CD14-positive monocyte (primary cell): ENCODE data around the gene F2R. TPM values are rescaled to one million over a fixed set of nuclear protein-coding genes. Genes with fewer than 3 reads are reported as not detected.
"Not testable (repeated sequence)": the region's sequence is repeated elsewhere in the genome, so short reads cannot be mapped to it uniquely, and the experiment has no call there.

Experiments
- DNase-seq, 3 donors: peaks; one replicate each; pipeline ENCODE4 v3.0.0-alpha.2; 2011 to 2022
- H2AFZ ChIP-seq: 2 replicates; pipeline ENCODE4 v1.6.0; 2012; ENCODE audit warnings: mild to moderate bottlenecking, low read depth, low read length, inconsistent platforms; ENCODE audit not compliant: insufficient read depth, poor library complexity, severe bottlenecking
- H3K27ac ChIP-seq, 2 donors: 1 replicate in 1 of 2; 2 replicates in 1 of 2; pipeline ENCODE4 v1.5.1; 2012 to 2013; ENCODE audit warnings: low read length in 2 of 2, control low read depth in 1 of 2, inconsistent platforms in 1 of 2, low read depth in 1 of 2, mild to moderate bottlenecking in 1 of 2
- H3K27me3 ChIP-seq, 2 donors: one replicate each; pipeline versions ENCODE4 v1.6.0 to v1.6.1; 2011 to 2013; ENCODE audit warnings: low read length in 2 of 2; ENCODE audit not compliant: control insufficient read depth in 2 of 2, insufficient read depth in 2 of 2
- H3K36me3 ChIP-seq, 2 donors: replicated peaks in 1 of 2; 1 replicate in 1 of 2; 2 replicates in 1 of 2; pipeline versions ENCODE4 v1.5.1 to v1.6.1; 2012 to 2013; ENCODE audit warnings: low read length in 2 of 2, control low read depth in 1 of 2, inconsistent platforms in 1 of 2, mild to moderate bottlenecking in 1 of 2; ENCODE audit not compliant: insufficient read depth in 2 of 2, control insufficient read depth in 1 of 2
- H3K4me1 ChIP-seq, 2 donors: 1 replicate in 1 of 2; 2 replicates in 1 of 2; pipeline versions ENCODE4 v1.5.1 to v1.6.1; 2012 to 2013; ENCODE audit warnings: low read length in 2 of 2, control low read depth in 1 of 2, inconsistent platforms in 1 of 2, mild to moderate bottlenecking in 1 of 2, moderate library complexity in 1 of 2; ENCODE audit not compliant: insufficient read depth in 2 of 2, control insufficient read depth in 1 of 2
- H3K4me2 ChIP-seq: replicated peaks from 2 replicates; pipeline ENCODE3; 2012; ENCODE audit warnings: low read length, moderate library complexity, mild to moderate bottlenecking; ENCODE audit not compliant: poor library complexity, severe bottlenecking; ENCODE audit errors: extremely low read depth
- H3K4me3 ChIP-seq, 3 experiments: fragments of 200-600 bp in 1 of 3; sonication (generic) in 1 of 3; replicated peaks in 1 of 3; 1 replicate in 2 of 3; 2 replicates in 1 of 3; pipeline ENCODE4 v1.5.1; 2011 to 2013; ENCODE audit warnings: low read length in 3 of 3, mild to moderate bottlenecking in 3 of 3, control low read depth in 2 of 3, low read depth in 2 of 3, inconsistent platforms in 1 of 3, moderate library complexity in 1 of 3
- H3K79me2 ChIP-seq: 2 replicates; pipeline ENCODE4 v1.6.0; 2012; ENCODE audit warnings: mild to moderate bottlenecking, control low read depth, inconsistent platforms, low read length, moderate library complexity; ENCODE audit not compliant: insufficient read depth
- H3K9ac ChIP-seq: 2 replicates; pipeline ENCODE4 v1.6.0; 2017; ENCODE audit warnings: low read length, mild to moderate bottlenecking; ENCODE audit not compliant: insufficient read depth, poor library complexity, severe bottlenecking
- H3K9me3 ChIP-seq, 2 donors: replicated peaks in 1 of 2; 1 replicate in 1 of 2; 2 replicates in 1 of 2; pipeline versions ENCODE4 v1.5.1 to v1.6.1; 2012 to 2013; ENCODE audit warnings: low read length in 2 of 2, control low read depth in 1 of 2; ENCODE audit not compliant: control insufficient read depth in 1 of 2, insufficient read depth in 1 of 2
- H4K20me1 ChIP-seq: 2 replicates; pipeline ENCODE4 v1.6.0; 2012; ENCODE audit warnings: mild to moderate bottlenecking, low read length, control low read depth, moderate library complexity; ENCODE audit not compliant: insufficient read depth
- H3K27ac Mint-ChIP-seq, 7 donors: one replicate each; pipeline ENCODE4 v1.8.0; 2020; ENCODE audit warnings: mild to moderate bottlenecking in 7 of 7, mixed read lengths in 7 of 7, moderate library complexity in 6 of 7, inconsistent platforms in 2 of 7
- H3K27me3 Mint-ChIP-seq, 3 donors: one replicate each; pipeline ENCODE4 v1.8.0; 2021 to 2022; ENCODE audit warnings: low read depth in 3 of 3, mild to moderate bottlenecking in 3 of 3, mixed read lengths in 3 of 3, moderate library complexity in 3 of 3, inconsistent platforms in 1 of 3
- H3K36me3 Mint-ChIP-seq, 2 donors: one replicate each; pipeline ENCODE4 v1.8.0; 2020; ENCODE audit warnings: mixed read lengths in 2 of 2, inconsistent platforms in 1 of 2, mild to moderate bottlenecking in 1 of 2
- H3K4me1 Mint-ChIP-seq: one replicate; pipeline ENCODE4 v1.8.0; 2020; ENCODE audit warnings: mild to moderate bottlenecking, mixed read lengths
- H3K4me3 Mint-ChIP-seq, 2 donors: one replicate each; pipeline ENCODE4 v1.8.0; 2020; ENCODE audit warnings: mild to moderate bottlenecking in 2 of 2, mixed read lengths in 2 of 2, moderate library complexity in 1 of 2
- H3K9me3 Mint-ChIP-seq, 7 donors: one replicate each; pipeline ENCODE4 v1.8.0; 2020 to 2022; ENCODE audit warnings: mixed read lengths in 7 of 7, mild to moderate bottlenecking in 6 of 7, moderate library complexity in 6 of 7, inconsistent platforms in 2 of 7
- CTCF ChIP-seq: fragments of 200-600 bp; IDR thresholded peaks from one replicate; pipeline ENCODE4 v1.8.0; 2022; ENCODE audit warnings: antibody characterized with exemption, mild to moderate bottlenecking
- WGBS: methylation state at CpG from one replicate; pipeline ENCODE4 v1.1.5; 2013; ENCODE audit warnings: missing lambda C conversion rate; ENCODE audit not compliant: insufficient coverage; 5-methylcytosine and 5-hydroxymethylcytosine counted together
- intact Hi-C, 2 donors: fragments of 100-400 bp; cut with micrococcal nuclease; formaldehyde crosslinking; loops; one replicate each; pipeline versions ENCODE4 v1.15.0 to v1.15.1; 2023
- polyA plus RNA-seq, 3 donors: library from polyadenylated mRNA; depleted of rRNA in 1 of 3; unstranded in 2 of 3; stranded (reverse) in 1 of 3; fragments of 300-500 nt in 2 of 3; fragments of >200 nt in 1 of 3; fragmentation: Illumina TruSeq in 2 of 3; gene quantifications; 1 replicate in 2 of 3; 2 replicates in 1 of 3; pipeline ENCODE4 v1.2.3, GENCODE V29; 2012 to 2021

Gene F2R
- polyA plus RNA-seq, 3 donors: 0.09 to 0.33 (median 0.22) TPM

GRCh38 chr5:76776391-76776790, 60.5 kb downstream of the F2R start:
- Mint-ChIP-seq H3K9me3 (peaks cover 0 to 2% (median 0%) of the 10 kb centered on the region in 7 donors), H3K4me3 (no peak overlapping the region), H3K4me1 (peaks cover 30% of the 10 kb centered on the region), H3K36me3 (no peaks in the 10 kb centered on the region), H3K27me3 (peaks cover 0 to 3% (median 2%) of the 10 kb centered on the region in 3 donors), H3K27ac (no peak overlapping the region)
- H2AFZ ChIP-seq: no peak overlapping the region
- no peaks in the 10 kb centered on the region for H3K9me3 ChIP-seq
- WGBS: no CpG with 5 or more reads among the region's 2 CpGs
- no peak overlapping the region for H3K4me2 ChIP-seq
- intact Hi-C loops: loop anchor here (10.0 kb wide), 2 partner anchors 62 to 172 kb away; partner anchors contain the start of gene F2R (in 2 of the 2)
- no peak for DNase-seq
- no peak for TF ChIP-seq CTCF
- H3K27ac ChIP-seq: no peak overlapping the region
- no peak overlapping the region for H3K9ac ChIP-seq
- H3K79me2 ChIP-seq: no peaks in the 10 kb centered on the region
- no peak overlapping the region for H3K4me3 ChIP-seq
- no peaks in the 10 kb centered on the region for H3K27me3 ChIP-seq
- H3K4me1 ChIP-seq: peaks cover 17 to 25% of the 10 kb centered on the region in 2 donors
- H4K20me1 ChIP-seq: no peaks in the 10 kb centered on the region
- no peaks in the 10 kb centered on the region for H3K36me3 ChIP-seq

DNA sequence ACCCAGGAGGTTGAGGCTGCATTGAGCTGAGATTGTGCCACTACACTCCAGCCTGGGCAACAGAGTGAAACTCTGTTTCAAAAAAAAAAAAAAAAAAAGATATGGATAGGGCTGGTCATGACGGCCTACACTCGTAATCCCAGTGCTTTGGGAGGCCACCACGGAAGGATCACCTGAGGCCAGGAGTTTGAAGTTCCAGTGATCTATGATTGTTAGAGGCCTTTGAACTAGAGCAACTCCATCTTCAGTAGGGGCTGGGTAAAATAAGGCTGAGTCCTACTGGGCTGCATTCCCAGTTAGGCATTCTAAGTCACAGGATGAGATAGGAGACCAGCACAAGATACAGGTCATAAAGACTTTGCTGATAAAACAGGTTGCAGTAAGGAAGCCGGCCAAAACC, 64.7 kb downstream of the F2R start:
- H4K20me1 ChIP-seq, H2AFZ ChIP-seq, H3K4me3 ChIP-seq, H3K27ac ChIP-seq, H3K27ac Mint-ChIP-seq, H3K36me3 ChIP-seq, H3K9me3 Mint-ChIP-seq, H3K4me3 Mint-ChIP-seq, H3K79me2 ChIP-seq, intact Hi-C loops, H3K27me3 Mint-ChIP-seq, H3K4me2 ChIP-seq, H3K27me3 ChIP-seq, H3K9me3 ChIP-seq, H3K9ac ChIP-seq, H3K36me3 Mint-ChIP-seq, DNase-seq: not testable (repeated sequence)
- 100% methylated on average over 4 of the region's 4 CpGs for WGBS
- H3K4me1 ChIP-seq: peaks cover 13 to 15% of the 10 kb centered on the region in 2 donors
- peaks cover 16% of the 10 kb centered on the region for H3K4me1 Mint-ChIP-seq
